Natural killer cell treated with Interleukin-12 subunit alpha and Interleukin-12 subunit beta and Interleukin-15 and Interleukin-18, amount 100 ng/mL, for 72 hours (primary cell): Measurements from ENCODE around the gene GIT1. TPM values are rescaled to one million over a fixed set of nuclear protein-coding genes. Genes with fewer than 3 reads are reported as not detected.

ENCODE experiments used
- ATAC-seq, 2 donors: fragments of 150-1000 bp; cut with Tn5 transposase in 1 of 2; sonication (Bioruptor Pico), chemical (Tn5 transposase) in 1 of 2; 2 replicates each; pipeline ENCODE4 v1.10.0; 2021
- DNase-seq: peaks from one replicate; pipeline ENCODE4 v3.0.0; 2022; ENCODE audit warnings: low spot score
- H3K27ac Mint-ChIP-seq, 2 donors: 1 replicate in 1 of 2; 2 replicates in 1 of 2; pipeline ENCODE4 v1.8.0; 2022; ENCODE audit warnings: mixed read lengths in 2 of 2, mild to moderate bottlenecking in 1 of 2, moderate library complexity in 1 of 2
- H3K27me3 Mint-ChIP-seq, 2 donors: 1 replicate in 1 of 2; 2 replicates in 1 of 2; pipeline ENCODE4 v1.8.0; 2022; ENCODE audit warnings: mixed read lengths in 2 of 2
- H3K36me3 Mint-ChIP-seq: one replicate; pipeline ENCODE4 v1.8.0; 2022; ENCODE audit warnings: mixed read lengths
- H3K4me1 Mint-ChIP-seq, 2 donors: 1 replicate in 1 of 2; 2 replicates in 1 of 2; pipeline ENCODE4 v1.8.0; 2022; ENCODE audit warnings: low read depth in 2 of 2, mixed read lengths in 2 of 2, mild to moderate bottlenecking in 1 of 2
- H3K4me3 Mint-ChIP-seq: one replicate; pipeline ENCODE4 v1.8.0; 2022; ENCODE audit warnings: mixed read lengths
- H3K9me3 Mint-ChIP-seq: 2 replicates; pipeline ENCODE4 v1.8.0; 2022; ENCODE audit warnings: mixed read lengths
- total RNA-seq, 2 donors: library from RNA; stranded (reverse); gene quantifications; one replicate each; pipeline ENCODE4 v1.2.3, GENCODE V29; 2022

The GIT1 gene
- total RNA-seq, 2 donors from 2014 or later, result 40.8 to 111 TPM

DNA sequence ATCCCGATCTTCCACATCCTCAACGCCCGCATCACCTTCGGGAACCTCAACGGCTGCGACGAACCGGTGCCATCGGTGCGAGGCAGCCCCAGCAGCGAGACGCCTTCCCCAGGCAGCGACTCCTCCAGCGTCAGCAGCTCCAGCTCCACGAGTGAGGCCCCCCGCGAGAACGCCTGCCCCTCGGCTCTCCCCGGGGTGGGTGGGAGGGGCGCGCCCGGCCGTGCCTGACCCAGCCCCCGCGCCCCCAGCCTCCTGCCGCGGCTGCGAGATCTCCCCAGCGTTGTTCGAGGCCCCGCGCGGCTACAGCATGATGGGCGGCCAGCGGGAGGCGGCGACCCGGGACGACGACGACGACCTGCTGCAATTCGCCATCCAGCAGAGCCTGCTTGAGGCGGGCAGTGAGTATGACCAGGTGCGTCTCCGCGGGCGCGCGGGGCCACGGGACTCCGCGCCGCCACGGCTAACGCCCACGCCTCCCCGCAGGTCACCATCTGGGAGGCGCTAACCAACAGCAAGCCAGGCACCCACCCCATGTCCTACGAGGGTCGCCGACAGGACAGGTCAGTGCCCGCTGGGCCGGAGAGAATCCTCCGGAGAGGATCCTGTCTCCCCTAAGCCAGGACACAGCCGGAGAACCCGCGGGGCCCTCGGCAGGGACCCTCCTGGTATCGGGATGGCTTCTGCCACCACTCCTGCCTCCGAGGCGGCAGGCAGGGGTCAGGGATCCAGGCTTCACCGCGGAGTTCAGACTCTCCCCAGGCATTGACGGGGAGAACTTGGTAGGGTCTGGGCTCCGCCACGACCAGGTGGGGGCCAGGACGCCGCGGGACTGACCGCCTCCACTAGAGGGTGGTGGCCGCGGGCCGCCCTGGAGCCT is 23.2 kb upstream of the GIT1 start:
- Mint-ChIP-seq H3K9me3 (no peaks in the 10 kb centered on the region), H3K4me3 (no peak overlapping the region), H3K27ac (no peak overlapping the region), H3K4me1 (peaks cover 34 to 41% of the 10 kb centered on the region in 2 donors), H3K36me3 (no peaks in the 10 kb centered on the region), H3K27me3 (no peaks in the 10 kb centered on the region)
- ATAC-seq (no peak), DNase-seq (no peak)

DNA sequence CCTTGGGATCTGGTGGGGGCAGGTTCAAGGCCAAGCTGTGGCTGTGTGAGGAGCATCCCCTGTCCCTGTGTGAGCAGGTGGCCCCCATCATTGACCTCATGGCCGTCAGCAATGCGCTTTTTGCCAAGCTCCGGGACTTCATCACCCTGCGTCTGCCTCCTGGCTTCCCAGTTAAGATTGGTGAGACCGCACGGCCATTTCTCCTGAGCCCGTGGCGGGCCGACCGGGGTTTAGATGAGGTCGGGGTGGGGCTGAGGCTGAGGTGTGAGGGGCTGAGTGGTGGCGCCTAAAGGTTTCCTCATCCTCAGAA is 22.6 kb upstream of the GIT1 start:
- ATAC-seq, result no peak
- no peak overlapping the region for H3K27ac Mint-ChIP-seq
- H3K9me3 Mint-ChIP-seq, result no peaks in the 10 kb centered on the region
- no peak overlapping the region for H3K4me3 Mint-ChIP-seq
- no peaks in the 10 kb centered on the region for H3K36me3 Mint-ChIP-seq
- peaks cover 28 to 36% of the 10 kb centered on the region in 2 donors for H3K4me1 Mint-ChIP-seq
- no peaks in the 10 kb centered on the region for H3K27me3 Mint-ChIP-seq
- no peak for DNase-seq

DNA sequence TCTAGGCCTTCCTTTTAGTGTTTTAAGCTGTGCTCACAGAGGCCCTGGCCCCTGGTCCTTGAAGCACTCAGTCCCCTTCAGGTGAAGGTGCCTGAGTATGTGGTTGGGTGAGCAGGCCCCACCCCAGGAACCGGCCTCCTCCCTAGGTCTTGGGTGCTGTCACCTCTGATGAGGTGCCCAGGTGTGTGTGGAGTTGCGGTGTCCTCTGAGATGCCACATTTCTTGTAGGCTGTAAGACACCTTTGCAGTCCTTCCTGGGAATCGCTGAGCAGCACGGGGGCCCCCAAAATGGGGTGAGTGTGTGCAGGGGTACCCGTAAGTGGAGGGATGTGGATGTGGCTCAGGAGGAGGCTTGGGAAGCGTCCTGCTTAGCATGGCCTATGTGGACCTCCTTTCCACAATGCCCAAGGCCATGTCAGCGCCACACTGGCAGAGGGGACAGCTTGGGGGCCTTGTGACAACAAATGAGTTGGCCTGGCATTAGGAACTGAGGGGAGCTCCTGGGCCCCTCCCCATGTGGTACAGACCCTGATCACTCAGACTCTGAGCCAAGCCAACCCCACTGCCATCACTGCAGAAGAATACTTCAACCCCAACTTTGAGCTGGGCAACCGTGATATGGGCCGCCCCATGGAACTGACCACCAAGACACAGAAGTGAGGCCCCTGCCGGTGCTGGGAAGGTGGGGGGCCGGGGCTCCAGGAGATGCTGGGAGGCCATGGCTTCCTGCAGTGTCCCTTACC is 22.1 kb upstream of the GIT1 start:
- Mint-ChIP-seq H3K4me3 (no peak overlapping the region), H3K36me3 (no peaks in the 10 kb centered on the region), H3K4me1 (peaks cover 23 to 31% of the 10 kb centered on the region in 2 donors), H3K27me3 (no peaks in the 10 kb centered on the region), H3K9me3 (no peaks in the 10 kb centered on the region), H3K27ac (no peak overlapping the region)
- DNase-seq (no peak), ATAC-seq (no peak)

DNA sequence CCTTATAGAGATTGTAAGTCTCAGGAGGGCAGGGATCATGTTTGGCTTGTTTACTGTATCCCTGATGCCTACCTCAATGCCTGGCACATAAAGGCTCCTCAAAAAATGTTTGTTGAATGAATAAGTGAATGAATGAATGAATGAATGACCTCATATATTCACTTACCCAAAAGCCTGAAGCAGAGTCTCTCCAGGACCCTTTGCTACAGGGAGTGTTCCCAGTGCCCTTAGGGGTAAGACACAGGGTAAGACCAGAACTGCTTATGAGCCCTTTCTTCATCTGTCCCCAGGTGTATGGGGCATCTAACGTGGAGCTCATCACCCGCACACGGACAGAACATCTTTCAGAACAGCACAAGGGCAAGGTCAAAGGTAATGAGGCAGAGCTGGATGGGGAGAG is 20.9 kb upstream of the GIT1 start:
- H3K27me3 Mint-ChIP-seq, result no peaks in the 10 kb centered on the region
- H3K36me3 Mint-ChIP-seq, result no peaks in the 10 kb centered on the region
- H3K27ac Mint-ChIP-seq, result no peak overlapping the region
- no peak overlapping the region for H3K4me3 Mint-ChIP-seq
- H3K9me3 Mint-ChIP-seq, result no peaks in the 10 kb centered on the region
- peaks cover 13 to 22% of the 10 kb centered on the region in 2 donors for H3K4me1 Mint-ChIP-seq
- ATAC-seq (no peak), DNase-seq (no peak)

DNA sequence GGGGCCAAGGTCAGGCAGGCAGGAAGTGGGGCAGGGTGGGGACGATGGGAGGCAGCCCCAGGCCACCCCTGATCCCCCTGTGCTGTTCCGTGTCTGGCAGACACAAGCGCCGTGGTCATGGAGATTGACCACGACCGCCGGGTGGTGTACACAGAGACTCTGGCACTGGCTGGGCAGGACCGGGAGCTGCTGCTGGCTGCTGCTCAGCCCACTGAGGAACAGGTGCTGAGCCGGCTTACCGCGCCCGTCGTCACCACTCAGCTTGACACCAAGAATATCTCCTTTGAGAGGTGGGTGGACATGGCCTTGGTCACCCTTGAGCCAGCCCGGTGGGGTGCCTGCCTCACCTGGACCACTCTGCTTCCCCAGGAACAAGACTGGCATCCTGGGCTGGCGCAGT is 19.5 kb upstream of the GIT1 start:
- Mint-ChIP-seq H3K4me3 (no peak overlapping the region), H3K27me3 (no peaks in the 10 kb centered on the region), H3K9me3 (no peaks in the 10 kb centered on the region)

DNA sequence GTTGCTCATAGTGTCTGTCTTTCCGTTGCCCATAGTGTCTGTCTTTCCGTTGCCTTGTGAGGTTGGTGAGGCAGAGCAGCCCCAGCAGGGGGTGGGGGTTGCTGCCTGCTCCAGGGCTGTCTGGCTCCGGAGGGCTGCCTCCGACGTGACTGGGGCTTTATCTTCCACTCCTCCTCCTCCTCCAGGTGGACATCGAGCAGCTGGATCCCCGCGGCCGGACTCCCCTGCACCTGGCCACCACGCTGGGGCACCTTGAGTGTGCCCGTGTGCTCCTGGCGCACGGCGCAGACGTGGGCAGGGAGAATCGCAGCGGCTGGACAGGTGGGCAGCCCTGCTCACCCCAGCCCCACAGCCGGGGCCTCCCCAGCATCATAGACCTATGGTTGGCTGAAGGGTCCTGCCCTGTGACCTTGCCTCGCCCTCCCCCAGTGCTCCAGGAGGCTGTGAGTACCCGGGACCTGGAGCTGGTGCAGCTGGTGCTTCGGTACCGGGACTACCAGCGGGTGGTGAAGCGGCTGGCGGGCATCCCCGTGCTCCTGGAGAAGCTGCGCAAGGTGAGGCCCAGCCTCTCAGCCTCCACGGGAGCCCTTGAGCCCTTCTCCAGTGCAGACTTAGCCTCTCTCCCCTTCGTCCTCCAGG is 18.2 kb upstream of the GIT1 start:
- Mint-ChIP-seq H3K9me3 (no peaks in the 10 kb centered on the region), H3K4me3 (no peak overlapping the region), H3K36me3 (no peaks in the 10 kb centered on the region), H3K27ac (no peak overlapping the region), H3K4me1 (peaks cover 0 to 10% of the 10 kb centered on the region in 2 donors), H3K27me3 (no peaks in the 10 kb centered on the region)
- no peak for DNase-seq
- ATAC-seq, result peak in 1 of 2 donors; percentile 31

More for the DNA sequence above, 19.5 kb upstream of the GIT1 start:
- Mint-ChIP-seq H3K36me3 (no peaks in the 10 kb centered on the region), H3K4me1 (peaks cover 4 to 13% of the 10 kb centered on the region in 2 donors), H3K27ac (no peak overlapping the region)
- ATAC-seq, result no peak
- no peak for DNase-seq

DNA sequence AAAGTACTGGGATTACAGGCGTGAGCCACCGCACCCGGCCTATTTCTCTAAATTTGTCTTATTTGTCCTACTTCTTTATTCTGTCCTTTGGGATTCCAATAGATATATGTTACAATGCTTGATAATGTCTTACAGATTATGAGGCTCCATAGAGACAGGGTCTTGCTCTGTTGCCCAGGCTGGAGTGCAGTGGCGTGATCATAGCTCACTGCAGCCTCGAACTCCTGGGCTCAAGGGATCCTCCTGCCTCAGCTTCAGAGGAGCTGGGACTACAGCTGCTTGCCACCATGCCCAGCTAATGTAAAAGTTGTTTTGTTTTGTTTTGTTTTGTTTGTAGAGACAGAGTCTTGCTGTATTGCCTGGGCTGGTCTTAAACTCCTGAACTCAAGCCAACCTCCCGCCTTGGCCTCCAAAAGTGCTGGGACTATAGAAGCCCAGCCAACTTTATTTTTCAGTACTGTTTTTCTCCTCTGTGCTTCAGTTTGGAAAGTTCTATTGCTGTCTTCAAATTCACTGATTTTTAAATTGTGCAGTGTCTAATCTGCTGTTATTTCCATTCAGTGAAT is 13.7 kb upstream of the GIT1 start:
- no peak for ATAC-seq

DNA sequence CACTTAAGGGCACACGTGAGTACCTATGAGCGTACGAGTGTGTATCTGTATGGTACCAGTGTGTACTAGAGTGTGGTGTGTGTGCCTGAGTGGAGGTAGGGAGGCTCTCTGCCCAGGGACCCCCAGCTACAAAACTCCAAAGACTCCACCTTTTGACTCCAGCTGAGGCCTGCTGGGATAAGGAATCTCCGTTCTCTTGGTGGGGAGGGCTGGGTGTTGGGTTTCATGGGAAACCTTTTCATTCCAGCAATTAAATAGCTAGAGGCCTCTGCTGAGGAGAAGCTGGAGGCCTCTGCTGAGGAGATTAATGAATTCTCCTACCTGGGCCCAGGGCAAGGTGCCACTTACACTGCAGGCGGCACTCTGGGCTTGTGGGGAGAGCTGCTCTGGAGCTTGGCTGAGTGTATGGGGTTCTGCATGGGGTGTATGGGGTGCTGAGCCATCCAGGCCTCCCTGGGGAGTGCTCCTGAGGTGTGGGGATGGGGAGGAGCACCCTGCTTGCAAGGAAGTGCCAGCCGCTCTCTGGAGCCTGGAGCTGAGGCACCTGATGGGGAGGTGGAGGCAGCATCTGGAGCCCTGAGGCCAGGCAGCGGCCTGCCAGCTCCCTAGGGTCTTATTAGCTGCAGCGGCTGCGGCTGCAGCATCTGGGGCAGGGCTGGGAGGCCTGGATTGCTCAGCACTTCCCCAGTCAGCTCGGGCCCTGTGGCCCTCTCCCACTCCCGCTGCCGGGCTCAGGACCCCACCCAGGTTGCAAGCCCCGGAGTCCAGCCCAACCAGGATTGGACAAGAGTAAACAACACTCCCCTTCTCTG is 8.1 kb upstream of the GIT1 start:
- Mint-ChIP-seq H3K36me3 (no peaks in the 10 kb centered on the region), H3K4me3 (no peak overlapping the region)

More for the DNA sequence above, 13.7 kb upstream of the GIT1 start:
- Mint-ChIP-seq H3K27me3 (no peaks in the 10 kb centered on the region), H3K9me3 (no peaks in the 10 kb centered on the region), H3K4me1 (no peaks in the 10 kb centered on the region), H3K36me3 (no peaks in the 10 kb centered on the region), H3K27ac (no peak overlapping the region), H3K4me3 (no peak overlapping the region)
- no peak for DNase-seq

DNA sequence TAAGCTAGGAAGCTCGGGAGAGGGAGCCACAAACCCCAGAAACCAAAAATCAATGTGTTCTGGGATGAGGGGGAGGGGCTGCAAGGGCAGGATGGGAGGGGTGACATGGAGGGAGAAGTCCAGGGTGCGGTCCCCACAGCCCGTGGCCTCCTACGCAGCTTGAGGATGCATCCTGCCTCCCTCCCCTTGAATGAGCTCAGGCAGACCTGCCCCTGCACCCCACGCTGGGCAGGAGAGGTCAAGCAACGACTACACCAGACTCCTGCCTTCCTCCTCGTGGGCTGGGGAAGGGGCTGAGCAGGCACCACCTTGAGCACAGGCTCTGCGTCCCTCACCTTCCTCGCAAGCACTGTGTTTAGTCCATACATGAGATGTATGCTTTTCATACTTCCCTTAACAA is 7.4 kb upstream of the GIT1 start:
- Mint-ChIP-seq H3K27ac (no peak overlapping the region), H3K27me3 (peaks cover 0 to 2% of the 10 kb centered on the region in 2 donors), H3K36me3 (no peaks in the 10 kb centered on the region), H3K9me3 (no peaks in the 10 kb centered on the region), H3K4me3 (no peak overlapping the region), H3K4me1 (peaks cover 0 to 4% of the 10 kb centered on the region in 2 donors)
- no peak for DNase-seq
- ATAC-seq, result no peak

More for the DNA sequence above, 8.1 kb upstream of the GIT1 start:
- H3K9me3 Mint-ChIP-seq, result no peaks in the 10 kb centered on the region
- peaks cover 0 to 2% of the 10 kb centered on the region in 2 donors for H3K27me3 Mint-ChIP-seq
- no peak for DNase-seq
- no peak overlapping the region for H3K27ac Mint-ChIP-seq
- ATAC-seq, result no peak
- H3K4me1 Mint-ChIP-seq, result no peaks in the 10 kb centered on the region

DNA sequence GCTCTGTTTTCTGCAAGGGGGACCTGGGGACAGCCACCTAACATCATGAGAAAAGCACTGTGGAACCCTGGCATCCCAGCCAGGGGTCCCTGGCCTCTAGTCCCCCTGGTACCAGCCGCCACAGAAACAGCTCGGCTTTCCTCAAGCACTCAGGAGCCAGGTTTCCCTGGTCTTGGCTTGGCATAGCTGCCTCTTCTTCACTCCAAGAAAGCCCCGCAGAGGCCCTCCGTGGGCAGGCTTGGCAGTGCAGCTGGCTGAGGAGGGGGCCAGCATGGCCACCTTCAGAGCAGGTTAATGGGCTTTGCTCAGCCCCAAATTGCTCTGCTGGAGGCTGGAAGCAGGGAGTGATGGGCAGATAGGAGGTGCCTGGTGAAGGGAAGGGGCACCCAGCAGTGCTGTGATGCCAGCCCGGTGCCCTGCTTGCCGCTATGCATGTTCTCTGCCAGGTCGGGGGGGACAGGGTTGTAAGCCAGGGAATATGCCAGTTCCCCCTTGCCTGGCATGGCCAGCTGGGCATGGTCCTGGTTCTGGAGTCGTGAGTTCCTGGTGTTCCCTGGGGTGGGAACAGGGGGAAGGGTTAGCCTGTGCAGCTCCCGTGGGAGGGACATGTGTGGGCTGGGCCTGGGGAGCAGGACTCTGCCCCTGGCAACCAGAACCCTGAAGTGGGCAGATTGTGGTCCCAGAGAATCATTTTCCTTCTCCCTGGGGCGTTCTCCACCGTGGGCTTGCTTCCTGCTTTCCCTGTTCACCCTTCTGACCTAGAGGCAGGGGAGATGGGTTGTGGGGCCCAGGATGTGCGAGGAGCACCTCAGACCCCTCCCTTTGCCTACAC is 6.7 kb upstream of the GIT1 start:
- Mint-ChIP-seq H3K27me3 (peaks cover 0 to 2% of the 10 kb centered on the region in 2 donors), H3K4me3 (no peak overlapping the region), H3K4me1 (peaks cover 0 to 11% of the 10 kb centered on the region in 2 donors), H3K9me3 (no peaks in the 10 kb centered on the region), H3K36me3 (no peaks in the 10 kb centered on the region), H3K27ac (no peak overlapping the region)
- DNase-seq (no peak), ATAC-seq (no peak)

DNA sequence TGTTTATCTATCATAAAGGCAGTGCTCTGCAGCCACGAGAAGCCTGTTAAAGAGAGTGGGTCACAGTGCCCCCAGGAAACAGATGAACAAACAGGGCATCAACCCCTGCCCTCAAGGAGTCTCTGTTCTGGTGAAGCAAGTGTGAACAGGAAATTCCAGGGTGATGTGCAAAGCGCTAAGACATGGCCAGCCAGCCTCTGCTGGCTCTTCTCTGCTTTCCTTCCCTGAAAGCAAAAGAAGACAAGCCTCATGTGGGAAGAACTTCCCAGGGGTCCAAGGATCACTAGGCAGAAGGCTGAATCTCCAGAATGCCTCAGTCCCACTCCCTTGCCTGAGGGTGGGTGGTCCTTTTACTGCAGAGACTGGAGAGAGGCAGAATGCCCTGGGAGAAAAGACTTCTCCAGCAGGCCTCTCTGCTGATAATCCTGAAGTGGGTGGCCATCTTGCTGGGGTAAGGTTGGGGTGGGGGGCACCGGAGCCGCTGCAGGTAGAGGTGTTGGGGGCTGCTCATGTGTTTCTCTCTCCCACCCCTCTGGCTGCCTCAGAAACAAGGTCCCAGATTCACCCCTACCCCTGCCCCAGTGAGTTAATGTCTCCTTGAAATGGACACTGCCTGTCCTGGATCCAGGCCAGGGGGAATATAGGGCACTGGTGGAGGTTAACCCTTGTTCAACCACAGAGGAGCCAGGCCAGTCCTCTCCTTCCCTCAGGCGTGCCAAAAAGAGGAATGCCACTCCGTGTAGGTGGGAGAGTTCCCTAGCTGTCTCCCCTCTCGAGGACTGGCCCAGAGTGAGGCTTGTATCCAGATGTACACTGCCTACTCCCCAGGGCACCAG is 5.9 kb upstream of the GIT1 start:
- ATAC-seq, result no peak
- Mint-ChIP-seq H3K36me3 (no peaks in the 10 kb centered on the region), H3K4me3 (peak overlapping the region; percentile 51)

More for the DNA sequence above, 5.9 kb upstream of the GIT1 start:
- Mint-ChIP-seq H3K27me3 (peaks cover 0 to 2% of the 10 kb centered on the region in 2 donors), H3K9me3 (no peaks in the 10 kb centered on the region), H3K4me1 (peaks cover 5 to 12% of the 10 kb centered on the region in 2 donors), H3K27ac (no peak overlapping the region)
- no peak for DNase-seq
